Measurements from ENCODE around the gene APBB2.

Gene APBB2

GRCh38 chr4:41221850-41222645 lies 7.7 kb upstream of the APBB2 start:
- Histone ChIP-seq H3K9me3 (no peaks in the 10 kb centered on the region), H3K4me1 (ENCODE audit: control insufficient read depth in 1 of 2, insufficient read depth in 1 of 2, low read depth in 1 of 2, low read length in 1 of 2) (no peaks in the 10 kb centered on the region), H3K4me3 (ENCODE audit: low read depth in 1 of 2, low read length in 1 of 2) (no peak overlapping the region), H3K27me3 (peaks cover 56% of the 10 kb centered on the region), H3K36me3 (no peaks in the 10 kb centered on the region), H3K27ac (no peak overlapping the region)
- TF ChIP-seq, protein P1, sequence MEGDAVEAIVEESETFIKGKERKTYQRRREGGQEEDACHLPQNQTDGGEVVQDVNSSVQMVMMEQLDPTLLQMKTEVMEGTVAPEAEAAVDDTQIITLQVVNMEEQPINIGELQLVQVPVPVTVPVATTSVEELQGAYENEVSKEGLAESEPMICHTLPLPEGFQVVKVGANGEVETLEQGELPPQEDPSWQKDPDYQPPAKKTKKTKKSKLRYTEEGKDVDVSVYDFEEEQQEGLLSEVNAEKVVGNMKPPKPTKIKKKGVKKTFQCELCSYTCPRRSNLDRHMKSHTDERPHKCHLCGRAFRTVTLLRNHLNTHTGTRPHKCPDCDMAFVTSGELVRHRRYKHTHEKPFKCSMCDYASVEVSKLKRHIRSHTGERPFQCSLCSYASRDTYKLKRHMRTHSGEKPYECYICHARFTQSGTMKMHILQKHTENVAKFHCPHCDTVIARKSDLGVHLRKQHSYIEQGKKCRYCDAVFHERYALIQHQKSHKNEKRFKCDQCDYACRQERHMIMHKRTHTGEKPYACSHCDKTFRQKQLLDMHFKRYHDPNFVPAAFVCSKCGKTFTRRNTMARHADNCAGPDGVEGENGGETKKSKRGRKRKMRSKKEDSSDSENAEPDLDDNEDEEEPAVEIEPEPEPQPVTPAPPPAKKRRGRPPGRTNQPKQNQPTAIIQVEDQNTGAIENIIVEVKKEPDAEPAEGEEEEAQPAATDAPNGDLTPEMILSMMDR (IDR thresholded peaks at IDR 0.05): no peak

- TF ChIP-seq, protein P1 (IDR thresholded peaks at IDR 0.05): no peak
- H3K4me3 ChIP-seq (ENCODE audit: low read depth in 1 of 2, low read length in 1 of 2): no peak overlapping the region
- no peaks in the 10 kb centered on the region for H3K9me3 ChIP-seq
- H3K4me1 ChIP-seq (ENCODE audit: control insufficient read depth in 1 of 2, insufficient read depth in 1 of 2, low read depth in 1 of 2, low read length in 1 of 2): peaks cover 9 to 22% of the 10 kb centered on the region in 2 experiments
- H3K27ac ChIP-seq: no peak overlapping the region
- no peaks in the 10 kb centered on the region for H3K36me3 ChIP-seq
- peaks cover 81% of the 10 kb centered on the region for H3K27me3 ChIP-seq
Measured at GRCh38 chr4:41219421-41219950, 5.1 kb upstream of the APBB2 start.

DNA sequence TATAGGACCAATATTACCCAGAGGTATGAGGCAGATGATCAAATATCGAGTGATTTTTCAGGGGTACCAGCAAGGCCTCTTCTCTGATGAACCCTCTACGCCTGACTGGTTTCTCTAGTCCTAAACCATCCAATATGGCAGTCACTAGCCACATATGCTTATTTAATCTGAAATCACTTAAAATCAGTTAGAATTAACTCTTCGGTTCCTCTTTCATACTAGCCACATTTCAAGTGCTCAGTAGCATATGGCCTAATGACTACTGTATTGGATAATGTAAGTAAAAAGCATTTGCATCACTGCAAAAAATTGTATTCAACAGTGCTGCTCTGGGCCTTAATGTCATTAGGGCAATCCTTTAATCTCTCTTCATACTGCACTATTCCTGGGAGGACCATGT lies 4.4 kb upstream of the APBB2 start:
- TF ChIP-seq, protein P1 (IDR thresholded peaks at IDR 0.05): no peak
- Histone ChIP-seq H3K27me3 (peaks cover 89% of the 10 kb centered on the region), H3K4me1 (ENCODE audit: control insufficient read depth in 1 of 2, insufficient read depth in 1 of 2, low read depth in 1 of 2, low read length in 1 of 2) (peaks cover 13 to 30% of the 10 kb centered on the region in 2 experiments), H3K9me3 (no peaks in the 10 kb centered on the region), H3K4me3 (ENCODE audit: low read depth in 1 of 2, low read length in 1 of 2) (no peak overlapping the region), H3K27ac (no peak overlapping the region), H3K36me3 (no peaks in the 10 kb centered on the region)

GRCh38 chr4:41217374-41217773 lies 3.0 kb upstream of the APBB2 start:
- TF ChIP-seq, protein P1 (IDR thresholded peaks at IDR 0.05): no peak
- H3K27me3 ChIP-seq: peaks cover 91% of the 10 kb centered on the region

DNA sequence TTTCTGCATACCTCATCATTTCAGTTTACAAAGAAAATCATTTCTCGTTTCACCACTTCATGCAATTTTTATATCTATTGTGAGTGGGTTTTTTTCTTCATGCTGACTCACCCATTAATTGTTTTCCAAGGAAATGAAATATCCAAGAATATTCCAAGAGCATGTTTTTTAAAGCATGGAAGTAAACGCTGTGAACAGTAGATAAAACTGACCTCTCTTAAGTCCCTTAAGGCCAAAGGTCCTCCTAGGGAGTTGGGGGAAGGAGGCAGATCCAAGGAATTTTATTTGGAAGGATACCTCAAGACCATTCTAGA lies 2.6 kb upstream of the APBB2 start:
- no peaks in the 10 kb centered on the region for H3K36me3 ChIP-seq
- H3K27me3 ChIP-seq: peaks cover 91% of the 10 kb centered on the region
- H3K9me3 ChIP-seq: no peaks in the 10 kb centered on the region
- peaks cover 17 to 41% of the 10 kb centered on the region in 2 experiments for H3K4me1 ChIP-seq (ENCODE audit: control insufficient read depth in 1 of 2, insufficient read depth in 1 of 2, low read depth in 1 of 2, low read length in 1 of 2)
- TF ChIP-seq, protein P1 (IDR thresholded peaks at IDR 0.05): no peak
- H3K4me3 ChIP-seq (ENCODE audit: low read depth in 1 of 2, low read length in 1 of 2): no peak overlapping the region
- H3K27ac ChIP-seq: no peak overlapping the region

More at GRCh38 chr4:41217374-41217773, 3.0 kb upstream of the APBB2 start:
- no peak overlapping the region for H3K4me3 ChIP-seq (ENCODE audit: low read depth in 1 of 2, low read length in 1 of 2)
- no peaks in the 10 kb centered on the region for H3K36me3 ChIP-seq
- no peak overlapping the region for H3K27ac ChIP-seq
- peaks cover 17 to 41% of the 10 kb centered on the region in 2 experiments for H3K4me1 ChIP-seq (ENCODE audit: control insufficient read depth in 1 of 2, insufficient read depth in 1 of 2, low read depth in 1 of 2, low read length in 1 of 2)
- no peaks in the 10 kb centered on the region for H3K9me3 ChIP-seq

All from neutrophil (primary cell).